Heart left ventricle (tissue), 16 donors: Measurements from ENCODE around the gene YY1. TPM values are rescaled to one million over a fixed set of nuclear protein-coding genes. Genes with fewer than 3 reads are reported as not detected.

Experiments
- ATAC-seq, 4 donors: fragments of 200-7000 bp; cut with Tn5 transposase; one replicate each; pipeline ENCODE4 v1.9.1; 2020 to 2022; ENCODE audit warnings: moderate library complexity in 4 of 4, mild to moderate bottlenecking in 3 of 4, moderate number of reproducible peaks in 1 of 4
- DNase-seq, 5 donors: peaks; one replicate each; pipeline ENCODE4 v3.0.0-alpha.2; 2020
- H3K27ac ChIP-seq, 12 donors: fragments of 200-600 bp; sonication (generic) in 4 of 12; one replicate each; pipeline versions ENCODE4 v1.5.0 to v1.8.0; 2016 to 2022; ENCODE audit warnings: mild to moderate bottlenecking in 2 of 12
- H3K27me3 ChIP-seq, 9 donors: fragments of 200-600 bp; sonication (generic) in 2 of 9; one replicate each; pipeline versions ENCODE4 v1.5.1 to v1.8.0; 2016 to 2022; ENCODE audit warnings: mild to moderate bottlenecking in 3 of 9
- H3K36me3 ChIP-seq, 9 donors: fragments of 200-600 bp; sonication (generic) in 2 of 9; one replicate each; pipeline versions ENCODE4 v1.5.0 to v1.8.0; 2018 to 2022; ENCODE audit warnings: mild to moderate bottlenecking in 2 of 9
- H3K4me1 ChIP-seq, 12 donors: fragments of 200-600 bp; sonication (generic) in 4 of 12; one replicate each; pipeline versions ENCODE4 v1.5.0 to v1.8.0; 2016 to 2022; ENCODE audit warnings: mild to moderate bottlenecking in 3 of 12
- H3K4me3 ChIP-seq, 12 donors: fragments of 200-600 bp; sonication (generic) in 4 of 12; one replicate each; pipeline versions ENCODE4 v1.5.0 to v1.8.0; 2017 to 2022; ENCODE audit warnings: mild to moderate bottlenecking in 9 of 12, moderate library complexity in 4 of 12
- H3K9me3 ChIP-seq, 12 donors: fragments of 200-600 bp; sonication (generic) in 4 of 12; one replicate each; pipeline versions ENCODE4 v1.5.0 to v1.8.0; 2016 to 2022; ENCODE audit warnings: mild to moderate bottlenecking in 1 of 12
- POLR2A ChIP-seq, 2 donors: fragments of 450-650 bp; IDR thresholded peaks; one replicate each; pipeline ENCODE4 v1.6.1; 2017; ENCODE audit warnings: antibody characterized with exemption in 2 of 2, mild to moderate bottlenecking in 2 of 2, moderate library complexity in 2 of 2
- WGBS, 4 donors: extraction: QIAGEN DNeasy Blood & Tissue Kit in 2 of 4; methylation state at CpG; one replicate each; pipeline versions ENCODE4 v1.1.5 to v1.1.7; 2013 to 2018; 5-methylcytosine and 5-hydroxymethylcytosine counted together
- intact Hi-C, 10 donors: fragments of 100-400 bp; cut with DNase I; formaldehyde crosslinking; loops; one replicate each; pipeline versions ENCODE4 v1.11.1 to v1.14.2; 2022
- polyA plus RNA-seq, 2 donors: library from polyadenylated mRNA; stranded (reverse); fragments of 200-250 nt; gene quantifications; one replicate each; pipeline ENCODE4 v1.2.3, GENCODE V29; 2013
- total RNA-seq, 9 donors: library from RNA; depleted of rRNA in 2 of 9; stranded (reverse); fragments of >200 nt in 2 of 9; fragmentation: NEBNext Ultra II Directional in 3 of 9; extraction: Animal tissue kit (Norgen Biotek cat#: 25700) in 3 of 9; gene quantifications; one replicate each; pipeline versions ENCODE4 v1.1.0 to v1.2.4, GENCODE V29; 2016 to 2023
- TF ChIP-seq, protein P1 (sequence below), 12 donors: fragments of 200-600 bp; sonication (generic) in 4 of 12; IDR thresholded peaks; one replicate each; pipeline versions ENCODE4 v1.5.0 to v1.8.0; 2018 to 2022; ENCODE audit warnings: antibody characterized with exemption in 12 of 12, mild to moderate bottlenecking in 5 of 12
- donor health status: ischemic (EF 13 %, LVEDD 7.1; RV severe dilation, severe dysfunction).
- donor health status: healthy with polysubstance abuse.
- donor health status: DM: no; HTN: yes; CAD: no.
- donor health status: DM: no; HTN: no; CAD: no.
- donor health status: ischemic (EF 25% LVEDD 6.9; RV normal size, moderate dysfunction).
- donor health status: ischemic (EF 25% LVEDD 5.7; RV mildly dilated, moderate dysfunction).
- donor health status: healthy.
- donor health status: DM: yes; HTN: yes; CAD: no.
- donor health status: ischemic (EF 35%, LVEDD 5.7; RV mildly dilated, moderate dysfunction).
- donor health status: nonischemic (EF 11% LVEDD 7.7; RV severe dilation, severe dysfunction).
- donor health status: DM: yes; HTN: yes; CAD: no.
- donor health status: PGD.
- donor health status: ischemic (EF 29% LVEDD 5.4; RV normal size, mild dysfunction).
- donor health status: nonischemic (EF 23%, LVEDD 6.1; RV moderate dilation, normal function).

Gene YY1
- total and polyA plus RNA-seq, 11 donors = 18.4 to 59.7 (median 45.1) TPM

DNA sequence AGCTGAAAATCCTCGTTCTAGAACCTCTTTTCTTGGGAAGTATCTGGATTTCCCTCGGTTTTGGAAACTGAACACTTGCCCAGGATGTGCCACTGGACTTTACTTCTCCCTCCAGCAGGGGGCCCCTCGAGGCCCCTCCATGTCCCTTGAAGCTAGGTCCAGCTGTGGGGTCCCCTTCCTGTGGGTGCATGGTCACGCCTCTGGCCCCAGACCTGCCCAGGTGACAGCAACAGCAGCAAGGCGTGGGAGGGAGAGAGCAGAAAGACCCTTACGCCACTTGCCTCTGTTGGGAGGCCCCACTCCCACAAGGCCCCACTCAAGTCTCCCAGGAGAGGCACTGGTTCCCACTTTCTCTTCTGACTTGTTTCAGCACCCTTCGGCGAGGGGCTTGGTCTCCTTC is 64.2 kb downstream of the YY1 start:
- H3K27me3 ChIP-seq = no peaks in the 10 kb centered on the region
- peaks cover 0 to 52% (median 27%) of the 10 kb centered on the region in 12 donors for H3K4me1 ChIP-seq
- WGBS, 4 donors = 64 to 74% (median 72%) methylated on average over 8 of the region's 8 CpGs
- H3K9me3 ChIP-seq = no peaks in the 10 kb centered on the region
- DNase-seq (no peak), ATAC-seq (no peak)
- intact Hi-C loops = no loop called here
- TF ChIP-seq, protein P1, sequence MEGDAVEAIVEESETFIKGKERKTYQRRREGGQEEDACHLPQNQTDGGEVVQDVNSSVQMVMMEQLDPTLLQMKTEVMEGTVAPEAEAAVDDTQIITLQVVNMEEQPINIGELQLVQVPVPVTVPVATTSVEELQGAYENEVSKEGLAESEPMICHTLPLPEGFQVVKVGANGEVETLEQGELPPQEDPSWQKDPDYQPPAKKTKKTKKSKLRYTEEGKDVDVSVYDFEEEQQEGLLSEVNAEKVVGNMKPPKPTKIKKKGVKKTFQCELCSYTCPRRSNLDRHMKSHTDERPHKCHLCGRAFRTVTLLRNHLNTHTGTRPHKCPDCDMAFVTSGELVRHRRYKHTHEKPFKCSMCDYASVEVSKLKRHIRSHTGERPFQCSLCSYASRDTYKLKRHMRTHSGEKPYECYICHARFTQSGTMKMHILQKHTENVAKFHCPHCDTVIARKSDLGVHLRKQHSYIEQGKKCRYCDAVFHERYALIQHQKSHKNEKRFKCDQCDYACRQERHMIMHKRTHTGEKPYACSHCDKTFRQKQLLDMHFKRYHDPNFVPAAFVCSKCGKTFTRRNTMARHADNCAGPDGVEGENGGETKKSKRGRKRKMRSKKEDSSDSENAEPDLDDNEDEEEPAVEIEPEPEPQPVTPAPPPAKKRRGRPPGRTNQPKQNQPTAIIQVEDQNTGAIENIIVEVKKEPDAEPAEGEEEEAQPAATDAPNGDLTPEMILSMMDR (IDR thresholded peaks at IDR 0.05) = peak; percentile 21 to 63 (median 52)
- TF ChIP-seq POLR2A (IDR thresholded peaks at IDR 0.05) = no peak
- no peak overlapping the region for H3K27ac ChIP-seq
- no peak overlapping the region for H3K4me3 ChIP-seq
- H3K36me3 ChIP-seq = peaks cover 0 to 6% (median 0%) of the 10 kb centered on the region in 9 donors

DNA sequence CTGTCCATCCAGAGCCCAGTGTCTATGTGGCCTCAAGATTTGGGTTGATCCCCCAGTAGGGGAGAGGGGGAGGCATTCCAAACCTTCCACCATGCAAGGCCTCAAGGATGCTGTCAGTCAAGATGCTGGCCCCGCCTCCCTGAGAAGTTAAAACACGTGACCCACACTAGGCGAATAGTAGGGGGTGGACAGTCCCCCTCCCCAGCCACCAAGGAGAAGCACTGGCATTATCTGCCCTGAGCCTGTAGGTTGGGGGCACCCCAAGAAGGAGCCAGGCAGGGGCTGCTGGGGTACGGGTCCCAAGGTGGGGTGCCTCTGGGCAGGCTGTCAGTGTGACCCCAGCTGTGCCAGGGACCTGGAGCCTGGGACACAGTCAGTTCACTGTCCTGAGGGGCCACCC is 65.0 kb downstream of the YY1 start:
- Histone ChIP-seq H3K27me3 (no peaks in the 10 kb centered on the region), H3K9me3 (no peaks in the 10 kb centered on the region), H3K4me3 (peak overlapping the region in 1 of 12 donors; percentile 98), H3K27ac (no peak overlapping the region), H3K36me3 (peaks cover 0 to under 1% (median 0%) of the 10 kb centered on the region in 9 donors), H3K4me1 (peaks cover 0 to 53% (median 24%) of the 10 kb centered on the region in 12 donors)
- intact Hi-C loops = no loop called here
- no peak for ATAC-seq
- WGBS, 4 donors = 63 to 100% (median 68%) methylated on average over 1 to 4 of the region's 4 CpGs
- no peak for DNase-seq
- TF ChIP-seq, protein P1 (IDR thresholded peaks at IDR 0.05) = no peak

DNA sequence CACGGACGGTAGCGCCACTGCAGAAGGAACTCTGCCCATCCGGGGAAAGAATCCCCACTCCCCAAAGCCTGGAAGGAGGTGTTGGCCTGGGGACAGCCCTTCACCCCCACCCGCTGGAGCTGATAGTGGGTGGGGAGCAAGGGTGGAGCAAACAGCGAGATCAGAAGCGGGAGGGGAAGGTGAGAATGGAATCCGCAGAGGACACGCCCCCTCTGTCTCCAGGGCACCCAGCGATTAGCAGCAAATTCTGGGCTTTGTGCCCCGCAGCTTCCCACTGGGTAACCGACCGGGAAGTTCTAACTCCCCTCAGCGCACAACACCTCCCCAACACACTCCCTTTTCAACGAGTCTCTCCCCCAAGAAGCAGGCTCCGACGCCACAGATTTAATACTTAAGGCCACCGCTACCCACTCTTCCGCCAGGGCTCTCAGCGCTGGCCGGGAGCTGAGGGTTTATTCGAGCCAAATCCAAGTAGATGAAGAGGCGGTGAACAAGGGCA is 65.9 kb downstream of the YY1 start:
- H3K36me3 ChIP-seq = no peaks in the 10 kb centered on the region
- DNase-seq = peak in 3 of 5 donors; percentile 54 to 74 (median 74)
- no peaks in the 10 kb centered on the region for H3K9me3 ChIP-seq
- peak in 3 of 4 donors; percentile 2 to 36 (median 8) for ATAC-seq
- no peaks in the 10 kb centered on the region for H3K27me3 ChIP-seq
- H3K4me1 ChIP-seq = peaks cover 0 to 58% (median 26%) of the 10 kb centered on the region in 12 donors
- peak overlapping the region; percentile 0 to 95 (median 88) for H3K27ac ChIP-seq
- peak overlapping the region; percentile 59 to 99 (median 88) for H3K4me3 ChIP-seq
- 7 to 12% (median 10%) methylated on average over 16 to 23 of the region's 23 CpGs for WGBS, 4 donors
- TF ChIP-seq POLR2A (IDR thresholded peaks at IDR 0.05) = no peak
- TF ChIP-seq, protein P1 (IDR thresholded peaks at IDR 0.05) = no peak
- intact Hi-C loops = loop anchor here in 8 of 10 donors (5.0 kb wide), 3 partner anchors 63 to 72 kb away; partner anchors contain the start of gene WDR25 (in 5 of the 8)

DNA sequence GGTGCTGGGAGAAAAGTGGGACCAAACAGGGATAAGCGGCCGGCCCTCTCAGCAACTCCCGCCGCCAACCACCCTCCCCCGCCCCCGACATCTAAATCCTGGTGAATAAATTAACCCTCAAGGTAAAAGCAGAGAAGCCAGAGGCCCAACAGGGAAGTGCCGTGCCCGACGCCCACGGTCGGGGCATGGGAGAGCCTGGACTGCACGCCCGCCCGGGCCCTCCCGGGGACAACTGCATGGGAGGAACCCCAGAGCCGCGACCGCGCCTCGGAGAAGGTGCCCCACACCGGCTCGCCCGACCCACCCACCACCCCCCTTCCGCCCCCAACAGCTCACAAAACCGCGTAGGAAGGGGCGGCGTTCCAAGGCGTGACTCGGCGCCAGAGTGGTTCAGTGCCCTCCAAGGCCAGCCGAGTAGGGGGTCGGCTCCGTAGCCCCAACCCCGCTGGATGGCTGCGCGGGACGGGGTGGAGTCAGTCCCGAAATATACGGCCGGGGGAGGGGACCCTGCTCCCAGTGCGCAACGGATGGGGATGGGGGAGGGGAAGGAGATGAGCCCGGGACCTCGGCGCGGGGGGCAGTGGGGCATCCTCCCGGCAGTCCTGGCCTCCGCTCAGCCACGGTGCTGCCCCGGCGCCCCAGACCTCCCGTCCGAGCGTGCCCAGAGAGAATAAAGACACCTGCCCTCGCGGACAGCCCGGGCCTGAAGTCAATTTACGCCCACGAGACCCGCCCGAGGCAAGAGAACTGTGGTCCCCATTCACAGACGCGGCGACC is 66.6 kb downstream of the YY1 start:
- peak overlapping the region; percentile 62 to 95 (median 88) for H3K27ac ChIP-seq
- intact Hi-C loops = loop anchor here in 8 of 10 donors (2.0 to 5.0 kb wide), 5 partner anchors 63 to 72 kb away; partner anchors contain the start of genes WDR25 (in 6 of the 8) and YY1 (in 1 of the 8)
- no peaks in the 10 kb centered on the region for H3K27me3 ChIP-seq
- ATAC-seq = peak in 1 of 4 donors; percentile 6
- TF ChIP-seq POLR2A (IDR thresholded peaks at IDR 0.05) = no peak
- TF ChIP-seq, protein P1 (IDR thresholded peaks at IDR 0.05) = no peak
- 0 to 1% (median 1%) methylated on average over 44 to 65 of the region's 65 CpGs for WGBS, 4 donors
- peak in 3 of 5 donors; percentile 35 to 78 (median 48) for DNase-seq
- peak overlapping the region; percentile 59 to 99 (median 88) for H3K4me3 ChIP-seq
- H3K36me3 ChIP-seq = no peaks in the 10 kb centered on the region
- no peaks in the 10 kb centered on the region for H3K9me3 ChIP-seq
- H3K4me1 ChIP-seq = peaks cover 0 to 61% (median 27%) of the 10 kb centered on the region in 12 donors
